GM12878 (cell line): ENCODE data around the gene CENPO.

ENCODE experiments used
- EZH2 ChIP-seq: IDR thresholded peaks from 2 replicates; pipeline ENCODE4 v1.6.1; 2012; ENCODE audit warnings: low read depth, mild to moderate bottlenecking, control low read depth, inconsistent platforms, low read length, borderline replicate concordance; ENCODE audit not compliant: control insufficient read depth
- RFX5 ChIP-seq: IDR thresholded peaks from 2 replicates; pipeline ENCODE4 v1.6.1; 2011; ENCODE audit warnings: low read depth, low read length, improper control_type of control experiment
- TF ChIP-seq, protein P1 (sequence below), 3 experiments: IDR thresholded peaks in 2 of 3; conservative IDR thresholded peaks in 1 of 3; 2 replicates each; pipeline ENCODE4 v1.5.1; 2011; ENCODE audit warnings: low read depth in 3 of 3, low read length in 3 of 3, mild to moderate bottlenecking in 3 of 3, control low read depth in 2 of 3, moderate library complexity in 2 of 3, inconsistent platforms in 1 of 3, mixed read lengths in 1 of 3; ENCODE audit not compliant: control insufficient read depth in 2 of 3, insufficient read depth in 1 of 3; ENCODE audit errors: extremely low read depth in 1 of 3
- TF ChIP-seq, protein P2 (sequence below): IDR thresholded peaks from 2 replicates; pipeline ENCODE4 v1.6.1; 2012; ENCODE audit warnings: improper control_type of control experiment, low read depth, low read length; ENCODE audit not compliant: insufficient replicate concordance

DNA sequence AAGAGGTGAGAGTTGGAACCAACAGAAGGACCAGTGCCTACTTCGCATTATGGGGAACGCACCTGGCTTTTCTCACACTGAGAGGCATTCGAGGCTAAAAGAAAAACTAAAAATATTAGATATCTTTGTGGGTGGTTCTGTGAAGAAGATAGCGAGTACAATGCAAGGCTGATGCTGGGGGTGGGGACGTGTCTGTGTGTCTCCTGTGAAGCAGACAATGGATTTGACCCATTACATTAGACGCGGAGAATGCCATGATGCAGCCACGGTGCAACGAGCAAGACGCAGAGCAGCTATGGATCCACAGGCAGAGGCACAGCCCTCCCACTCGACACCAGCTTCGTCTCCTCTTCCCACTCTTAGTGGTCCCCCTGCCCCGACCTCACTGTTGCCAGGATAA, 65.8 kb downstream of the CENPO start:
- no peak for TF ChIP-seq EZH2
- TF ChIP-seq, protein P1, sequence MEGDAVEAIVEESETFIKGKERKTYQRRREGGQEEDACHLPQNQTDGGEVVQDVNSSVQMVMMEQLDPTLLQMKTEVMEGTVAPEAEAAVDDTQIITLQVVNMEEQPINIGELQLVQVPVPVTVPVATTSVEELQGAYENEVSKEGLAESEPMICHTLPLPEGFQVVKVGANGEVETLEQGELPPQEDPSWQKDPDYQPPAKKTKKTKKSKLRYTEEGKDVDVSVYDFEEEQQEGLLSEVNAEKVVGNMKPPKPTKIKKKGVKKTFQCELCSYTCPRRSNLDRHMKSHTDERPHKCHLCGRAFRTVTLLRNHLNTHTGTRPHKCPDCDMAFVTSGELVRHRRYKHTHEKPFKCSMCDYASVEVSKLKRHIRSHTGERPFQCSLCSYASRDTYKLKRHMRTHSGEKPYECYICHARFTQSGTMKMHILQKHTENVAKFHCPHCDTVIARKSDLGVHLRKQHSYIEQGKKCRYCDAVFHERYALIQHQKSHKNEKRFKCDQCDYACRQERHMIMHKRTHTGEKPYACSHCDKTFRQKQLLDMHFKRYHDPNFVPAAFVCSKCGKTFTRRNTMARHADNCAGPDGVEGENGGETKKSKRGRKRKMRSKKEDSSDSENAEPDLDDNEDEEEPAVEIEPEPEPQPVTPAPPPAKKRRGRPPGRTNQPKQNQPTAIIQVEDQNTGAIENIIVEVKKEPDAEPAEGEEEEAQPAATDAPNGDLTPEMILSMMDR (IDR thresholded peaks at IDR 0.05 in 2 of 3, conservative IDR thresholded peaks at IDR 0.05 in 1 of 3; ENCODE audit: control insufficient read depth in 2 of 3, extremely low read depth in 1 of 3, insufficient read depth in 1 of 3, low read depth in 3 of 3, low read length in 3 of 3) = no peak
- no peak for TF ChIP-seq RFX5
- TF ChIP-seq, protein P2, sequence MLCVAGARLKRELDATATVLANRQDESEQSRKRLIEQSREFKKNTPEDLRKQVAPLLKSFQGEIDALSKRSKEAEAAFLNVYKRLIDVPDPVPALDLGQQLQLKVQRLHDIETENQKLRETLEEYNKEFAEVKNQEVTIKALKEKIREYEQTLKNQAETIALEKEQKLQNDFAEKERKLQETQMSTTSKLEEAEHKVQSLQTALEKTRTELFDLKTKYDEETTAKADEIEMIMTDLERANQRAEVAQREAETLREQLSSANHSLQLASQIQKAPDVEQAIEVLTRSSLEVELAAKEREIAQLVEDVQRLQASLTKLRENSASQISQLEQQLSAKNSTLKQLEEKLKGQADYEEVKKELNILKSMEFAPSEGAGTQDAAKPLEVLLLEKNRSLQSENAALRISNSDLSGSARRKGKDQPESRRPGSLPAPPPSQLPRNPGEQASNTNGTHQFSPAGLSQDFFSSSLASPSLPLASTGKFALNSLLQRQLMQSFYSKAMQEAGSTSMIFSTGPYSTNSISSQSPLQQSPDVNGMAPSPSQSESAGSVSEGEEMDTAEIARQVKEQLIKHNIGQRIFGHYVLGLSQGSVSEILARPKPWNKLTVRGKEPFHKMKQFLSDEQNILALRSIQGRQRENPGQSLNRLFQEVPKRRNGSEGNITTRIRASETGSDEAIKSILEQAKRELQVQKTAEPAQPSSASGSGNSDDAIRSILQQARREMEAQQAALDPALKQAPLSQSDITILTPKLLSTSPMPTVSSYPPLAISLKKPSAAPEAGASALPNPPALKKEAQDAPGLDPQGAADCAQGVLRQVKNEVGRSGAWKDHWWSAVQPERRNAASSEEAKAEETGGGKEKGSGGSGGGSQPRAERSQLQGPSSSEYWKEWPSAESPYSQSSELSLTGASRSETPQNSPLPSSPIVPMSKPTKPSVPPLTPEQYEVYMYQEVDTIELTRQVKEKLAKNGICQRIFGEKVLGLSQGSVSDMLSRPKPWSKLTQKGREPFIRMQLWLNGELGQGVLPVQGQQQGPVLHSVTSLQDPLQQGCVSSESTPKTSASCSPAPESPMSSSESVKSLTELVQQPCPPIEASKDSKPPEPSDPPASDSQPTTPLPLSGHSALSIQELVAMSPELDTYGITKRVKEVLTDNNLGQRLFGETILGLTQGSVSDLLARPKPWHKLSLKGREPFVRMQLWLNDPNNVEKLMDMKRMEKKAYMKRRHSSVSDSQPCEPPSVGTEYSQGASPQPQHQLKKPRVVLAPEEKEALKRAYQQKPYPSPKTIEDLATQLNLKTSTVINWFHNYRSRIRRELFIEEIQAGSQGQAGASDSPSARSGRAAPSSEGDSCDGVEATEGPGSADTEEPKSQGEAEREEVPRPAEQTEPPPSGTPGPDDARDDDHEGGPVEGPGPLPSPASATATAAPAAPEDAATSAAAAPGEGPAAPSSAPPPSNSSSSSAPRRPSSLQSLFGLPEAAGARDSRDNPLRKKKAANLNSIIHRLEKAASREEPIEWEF = no peak
